Measurements from ENCODE around the gene ASTN2. TPM values are rescaled to one million over a fixed set of nuclear protein-coding genes. Genes with fewer than 3 reads are reported as not detected.

Gene ASTN2
- total RNA-seq, 1 donor from 2014 or later, result 2.7 TPM

- Mint-ChIP-seq H3K36me3 (ENCODE audit: low read depth) (no peaks in the 10 kb centered on the region), H3K27ac (no peak overlapping the region), H3K9me3 (no peaks in the 10 kb centered on the region), H3K4me1 (ENCODE audit: low read depth) (no peaks in the 10 kb centered on the region), H3K4me3 (ENCODE audit: low read depth) (no peak overlapping the region), H3K27me3 (ENCODE audit: low read depth) (no peaks in the 10 kb centered on the region)
- intact Hi-C loops (cut with micrococcal nuclease), result no loop called here
- no peak for DNase-seq (ENCODE audit: low spot score)
Measured at GRCh38 chr9:116422119-116422979, 992.5 kb downstream of the ASTN2 start.

- H3K9me3 Mint-ChIP-seq, result no peaks in the 10 kb centered on the region
- no peak for DNase-seq (ENCODE audit: low spot score)
- intact Hi-C loops (cut with micrococcal nuclease), result no loop called here
- no peak overlapping the region for H3K4me3 Mint-ChIP-seq (ENCODE audit: low read depth)
- H3K4me1 Mint-ChIP-seq (ENCODE audit: low read depth), result no peaks in the 10 kb centered on the region
- H3K36me3 Mint-ChIP-seq (ENCODE audit: low read depth), result no peaks in the 10 kb centered on the region
- no peaks in the 10 kb centered on the region for H3K27me3 Mint-ChIP-seq (ENCODE audit: low read depth)
- no peak overlapping the region for H3K27ac Mint-ChIP-seq
Measured at GRCh38 chr9:116420993-116421538, 993.8 kb downstream of the ASTN2 start.

- no peak overlapping the region for H3K27ac Mint-ChIP-seq
- H3K9me3 Mint-ChIP-seq, result no peaks in the 10 kb centered on the region
- H3K4me1 Mint-ChIP-seq (ENCODE audit: low read depth), result no peaks in the 10 kb centered on the region
- no peaks in the 10 kb centered on the region for H3K27me3 Mint-ChIP-seq (ENCODE audit: low read depth)
- no peaks in the 10 kb centered on the region for H3K36me3 Mint-ChIP-seq (ENCODE audit: low read depth)
- DNase-seq (ENCODE audit: low spot score), result no peak
- H3K4me3 Mint-ChIP-seq (ENCODE audit: low read depth), result no peak overlapping the region
- intact Hi-C loops (cut with micrococcal nuclease), result no loop called here
Measured at GRCh38 chr9:116419181-116419580, 995.7 kb downstream of the ASTN2 start.

- intact Hi-C loops (cut with micrococcal nuclease), result no loop called here
- DNase-seq (ENCODE audit: low spot score), result no peak
- Mint-ChIP-seq H3K4me1 (ENCODE audit: low read depth) (no peaks in the 10 kb centered on the region), H3K36me3 (ENCODE audit: low read depth) (no peaks in the 10 kb centered on the region), H3K27me3 (ENCODE audit: low read depth) (no peaks in the 10 kb centered on the region), H3K9me3 (no peaks in the 10 kb centered on the region), H3K27ac (no peak overlapping the region), H3K4me3 (ENCODE audit: low read depth) (no peak overlapping the region)
Measured at GRCh38 chr9:116417464-116417863, 997.4 kb downstream of the ASTN2 start.

- no peaks in the 10 kb centered on the region for H3K27me3 Mint-ChIP-seq (ENCODE audit: low read depth)
- no peak overlapping the region for H3K27ac Mint-ChIP-seq
- H3K36me3 Mint-ChIP-seq (ENCODE audit: low read depth), result no peaks in the 10 kb centered on the region
- no peaks in the 10 kb centered on the region for H3K4me1 Mint-ChIP-seq (ENCODE audit: low read depth)
- no peak for DNase-seq (ENCODE audit: low spot score)
- no peak overlapping the region for H3K4me3 Mint-ChIP-seq (ENCODE audit: low read depth)
- no peaks in the 10 kb centered on the region for H3K9me3 Mint-ChIP-seq
- intact Hi-C loops (cut with micrococcal nuclease), result no loop called here
Measured at GRCh38 chr9:116416421-116416820, 998.4 kb downstream of the ASTN2 start.

- H3K4me1 Mint-ChIP-seq (ENCODE audit: low read depth), result no peaks in the 10 kb centered on the region
- no peaks in the 10 kb centered on the region for H3K36me3 Mint-ChIP-seq (ENCODE audit: low read depth)
- H3K9me3 Mint-ChIP-seq, result no peaks in the 10 kb centered on the region
- no peaks in the 10 kb centered on the region for H3K27me3 Mint-ChIP-seq (ENCODE audit: low read depth)
- no peak for DNase-seq (ENCODE audit: low spot score)
- intact Hi-C loops (cut with micrococcal nuclease), result no loop called here
- no peak overlapping the region for H3K4me3 Mint-ChIP-seq (ENCODE audit: low read depth)
- H3K27ac Mint-ChIP-seq, result no peak overlapping the region
Measured at GRCh38 chr9:116414374-116414773, 1000.5 kb downstream of the ASTN2 start.

GRCh38 chr9:116411506-116411905 is 1003.4 kb downstream of the ASTN2 start:
- no peak overlapping the region for H3K27ac Mint-ChIP-seq
- H3K4me3 Mint-ChIP-seq (ENCODE audit: low read depth), result no peak overlapping the region
- H3K4me1 Mint-ChIP-seq (ENCODE audit: low read depth), result no peaks in the 10 kb centered on the region
- H3K36me3 Mint-ChIP-seq (ENCODE audit: low read depth), result no peaks in the 10 kb centered on the region
- DNase-seq (ENCODE audit: low spot score), result no peak
- H3K27me3 Mint-ChIP-seq (ENCODE audit: low read depth), result no peaks in the 10 kb centered on the region
- intact Hi-C loops (cut with micrococcal nuclease), result no loop called here
- H3K9me3 Mint-ChIP-seq, result no peaks in the 10 kb centered on the region

GRCh38 chr9:116409638-116410037 is 1005.2 kb downstream of the ASTN2 start:
- DNase-seq (ENCODE audit: low spot score), result no peak
- H3K9me3 Mint-ChIP-seq, result no peaks in the 10 kb centered on the region
- no peaks in the 10 kb centered on the region for H3K4me1 Mint-ChIP-seq (ENCODE audit: low read depth)
- no peak overlapping the region for H3K4me3 Mint-ChIP-seq (ENCODE audit: low read depth)
- intact Hi-C loops (cut with micrococcal nuclease), result no loop called here
- no peaks in the 10 kb centered on the region for H3K27me3 Mint-ChIP-seq (ENCODE audit: low read depth)
- no peaks in the 10 kb centered on the region for H3K36me3 Mint-ChIP-seq (ENCODE audit: low read depth)
- H3K27ac Mint-ChIP-seq, result no peak overlapping the region

GRCh38 chr9:116409129-116409528 is 1005.7 kb downstream of the ASTN2 start:
- no peak for DNase-seq (ENCODE audit: low spot score)
- Mint-ChIP-seq H3K27me3 (ENCODE audit: low read depth) (no peaks in the 10 kb centered on the region), H3K4me3 (ENCODE audit: low read depth) (no peak overlapping the region), H3K9me3 (no peaks in the 10 kb centered on the region), H3K36me3 (ENCODE audit: low read depth) (no peaks in the 10 kb centered on the region), H3K27ac (no peak overlapping the region), H3K4me1 (ENCODE audit: low read depth) (no peaks in the 10 kb centered on the region)
- intact Hi-C loops (cut with micrococcal nuclease), result no loop called here

GRCh38 chr9:116406469-116406868 is 1008.4 kb downstream of the ASTN2 start:
- Mint-ChIP-seq H3K4me1 (ENCODE audit: low read depth) (no peaks in the 10 kb centered on the region), H3K27me3 (ENCODE audit: low read depth) (no peaks in the 10 kb centered on the region), H3K36me3 (ENCODE audit: low read depth) (no peaks in the 10 kb centered on the region), H3K9me3 (no peaks in the 10 kb centered on the region), H3K4me3 (ENCODE audit: low read depth) (no peak overlapping the region), H3K27ac (no peak overlapping the region)
- intact Hi-C loops (cut with micrococcal nuclease), result no loop called here
- DNase-seq (ENCODE audit: low spot score), result no peak

- Mint-ChIP-seq H3K4me1 (ENCODE audit: low read depth) (no peaks in the 10 kb centered on the region), H3K9me3 (no peaks in the 10 kb centered on the region), H3K27me3 (ENCODE audit: low read depth) (no peaks in the 10 kb centered on the region), H3K36me3 (ENCODE audit: low read depth) (no peaks in the 10 kb centered on the region), H3K27ac (no peak overlapping the region), H3K4me3 (ENCODE audit: low read depth) (no peak overlapping the region)
- intact Hi-C loops (cut with micrococcal nuclease), result no loop called here
- no peak for DNase-seq (ENCODE audit: low spot score)
Measured at GRCh38 chr9:116405321-116405720, 1009.5 kb downstream of the ASTN2 start.

GRCh38 chr9:116404228-116404627 is 1010.6 kb downstream of the ASTN2 start:
- no peaks in the 10 kb centered on the region for H3K27me3 Mint-ChIP-seq (ENCODE audit: low read depth)
- no peak for DNase-seq (ENCODE audit: low spot score)
- no peak overlapping the region for H3K4me3 Mint-ChIP-seq (ENCODE audit: low read depth)
- H3K27ac Mint-ChIP-seq, result no peak overlapping the region
- no peaks in the 10 kb centered on the region for H3K9me3 Mint-ChIP-seq
- H3K36me3 Mint-ChIP-seq (ENCODE audit: low read depth), result no peaks in the 10 kb centered on the region
- no peaks in the 10 kb centered on the region for H3K4me1 Mint-ChIP-seq (ENCODE audit: low read depth)
- intact Hi-C loops (cut with micrococcal nuclease), result no loop called here

GRCh38 chr9:116403171-116403570 is 1011.7 kb downstream of the ASTN2 start:
- Mint-ChIP-seq H3K36me3 (ENCODE audit: low read depth) (no peaks in the 10 kb centered on the region), H3K27ac (no peak overlapping the region), H3K4me3 (ENCODE audit: low read depth) (no peak overlapping the region), H3K27me3 (ENCODE audit: low read depth) (no peaks in the 10 kb centered on the region), H3K9me3 (no peaks in the 10 kb centered on the region), H3K4me1 (ENCODE audit: low read depth) (no peaks in the 10 kb centered on the region)
- no peak for DNase-seq (ENCODE audit: low spot score)
- intact Hi-C loops (cut with micrococcal nuclease), result no loop called here

Measured in activated T-helper 2 cell treated with anti-CD3 and anti-CD28 coated beads, Interferon-gamma antibody, Interleukin-2, Interleukin-4, amounts not matched to agents 10 μg/mL and 5 μg/mL and 100 μg/mL, durations not matched to agents 14 hours and 24 hours and 36 hours (primary cell).